Measurements from ENCODE around the gene SUGCT.

DNA sequence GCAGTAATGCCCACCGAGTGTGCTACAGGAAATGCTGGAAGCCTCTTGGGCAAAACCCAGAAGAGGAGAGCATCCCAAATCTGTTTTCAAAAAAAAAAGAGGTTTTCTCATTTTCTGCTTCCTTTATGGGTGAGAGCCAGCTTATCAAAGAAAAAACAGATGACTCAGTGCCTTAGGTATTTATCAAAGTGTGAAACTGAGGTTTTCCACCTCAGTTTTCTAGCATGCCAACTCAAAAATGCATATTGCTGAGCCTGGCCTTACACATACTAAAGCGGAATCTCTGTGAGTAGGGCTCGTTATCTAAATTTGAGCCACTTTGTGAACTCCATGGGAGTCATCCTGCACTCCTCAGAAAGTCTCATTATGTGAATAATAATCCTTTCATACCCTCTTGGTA lies 705.1 kb downstream of the SUGCT start:
- TF ChIP-seq ZNF571 (tag by site-specific recombination; IDR thresholded peaks at IDR 0.05): no peak
- TF ChIP-seq ZNF707 (tag by site-specific recombination; IDR thresholded peaks at IDR 0.05): no peak
- TF ChIP-seq, protein P1, sequence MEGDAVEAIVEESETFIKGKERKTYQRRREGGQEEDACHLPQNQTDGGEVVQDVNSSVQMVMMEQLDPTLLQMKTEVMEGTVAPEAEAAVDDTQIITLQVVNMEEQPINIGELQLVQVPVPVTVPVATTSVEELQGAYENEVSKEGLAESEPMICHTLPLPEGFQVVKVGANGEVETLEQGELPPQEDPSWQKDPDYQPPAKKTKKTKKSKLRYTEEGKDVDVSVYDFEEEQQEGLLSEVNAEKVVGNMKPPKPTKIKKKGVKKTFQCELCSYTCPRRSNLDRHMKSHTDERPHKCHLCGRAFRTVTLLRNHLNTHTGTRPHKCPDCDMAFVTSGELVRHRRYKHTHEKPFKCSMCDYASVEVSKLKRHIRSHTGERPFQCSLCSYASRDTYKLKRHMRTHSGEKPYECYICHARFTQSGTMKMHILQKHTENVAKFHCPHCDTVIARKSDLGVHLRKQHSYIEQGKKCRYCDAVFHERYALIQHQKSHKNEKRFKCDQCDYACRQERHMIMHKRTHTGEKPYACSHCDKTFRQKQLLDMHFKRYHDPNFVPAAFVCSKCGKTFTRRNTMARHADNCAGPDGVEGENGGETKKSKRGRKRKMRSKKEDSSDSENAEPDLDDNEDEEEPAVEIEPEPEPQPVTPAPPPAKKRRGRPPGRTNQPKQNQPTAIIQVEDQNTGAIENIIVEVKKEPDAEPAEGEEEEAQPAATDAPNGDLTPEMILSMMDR (tag by site-specific recombination; IDR thresholded peaks at IDR 0.05): no peak
- TF ChIP-seq, protein P2, sequence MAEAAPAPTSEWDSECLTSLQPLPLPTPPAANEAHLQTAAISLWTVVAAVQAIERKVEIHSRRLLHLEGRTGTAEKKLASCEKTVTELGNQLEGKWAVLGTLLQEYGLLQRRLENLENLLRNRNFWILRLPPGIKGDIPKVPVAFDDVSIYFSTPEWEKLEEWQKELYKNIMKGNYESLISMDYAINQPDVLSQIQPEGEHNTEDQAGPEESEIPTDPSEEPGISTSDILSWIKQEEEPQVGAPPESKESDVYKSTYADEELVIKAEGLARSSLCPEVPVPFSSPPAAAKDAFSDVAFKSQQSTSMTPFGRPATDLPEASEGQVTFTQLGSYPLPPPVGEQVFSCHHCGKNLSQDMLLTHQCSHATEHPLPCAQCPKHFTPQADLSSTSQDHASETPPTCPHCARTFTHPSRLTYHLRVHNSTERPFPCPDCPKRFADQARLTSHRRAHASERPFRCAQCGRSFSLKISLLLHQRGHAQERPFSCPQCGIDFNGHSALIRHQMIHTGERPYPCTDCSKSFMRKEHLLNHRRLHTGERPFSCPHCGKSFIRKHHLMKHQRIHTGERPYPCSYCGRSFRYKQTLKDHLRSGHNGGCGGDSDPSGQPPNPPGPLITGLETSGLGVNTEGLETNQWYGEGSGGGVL (tag by site-specific recombination; IDR thresholded peaks at IDR 0.05): no peak
- no peak for TF ChIP-seq YY1 (tag by site-specific recombination; IDR thresholded peaks at IDR 0.05)

Measured in HEK293 (cell line).